RWPE2 (cell line): ENCODE data around the gene CENPP.

ENCODE experiments used
- ATAC-seq: fragments of 200-7000 bp; cut with Tn5 transposase; 3 replicates; pipeline ENCODE4 v1.9.1; 2021; ENCODE audit warnings: low read depth
- DNase-seq: peaks from one replicate; pipeline ENCODE4 v3.0.0-alpha.2; 2020; ENCODE audit warnings: low spot score
- H3K27ac ChIP-seq: fragments of 450-650 bp; 2 replicates; pipeline ENCODE4 v1.5.1; 2017; ENCODE audit warnings: mild to moderate bottlenecking; ENCODE audit not compliant: poor library complexity, severe bottlenecking
- H3K27me3 ChIP-seq: fragments of 250-450 bp; sonication (Bioruptor Pico); 2 replicates; pipeline ENCODE4 v1.5.1; 2021; ENCODE audit warnings: mild to moderate bottlenecking, moderate library complexity; ENCODE audit not compliant: insufficient read depth, poor library complexity, severe bottlenecking
- H3K36me3 ChIP-seq: fragments of 250-450 bp; sonication (Bioruptor Pico); 2 replicates; pipeline ENCODE4 v1.5.1; 2020; ENCODE audit warnings: low read depth, mild to moderate bottlenecking, moderate library complexity
- H3K4me1 ChIP-seq: fragments of 250-450 bp; sonication (Bioruptor Pico); 2 replicates; pipeline ENCODE4 v1.5.1; 2021; ENCODE audit warnings: mild to moderate bottlenecking, moderate library complexity; ENCODE audit not compliant: insufficient read depth, poor library complexity, severe bottlenecking
- H3K4me3 ChIP-seq: fragments of 250-450 bp; sonication (Bioruptor Pico); 2 replicates; pipeline ENCODE4 v1.5.1; 2021; ENCODE audit warnings: mild to moderate bottlenecking, moderate library complexity; ENCODE audit not compliant: severe bottlenecking
- H3K9me3 ChIP-seq: fragments of 250-450 bp; sonication (Bioruptor Pico); 2 replicates; pipeline ENCODE4 v1.5.1; 2021; ENCODE audit warnings: mild to moderate bottlenecking, moderate library complexity; ENCODE audit not compliant: severe bottlenecking
- CTCF ChIP-seq: fragments of 450-650 bp; IDR thresholded peaks from one replicate; pipeline ENCODE4 v1.5.1; 2017; ENCODE audit warnings: mild to moderate bottlenecking, moderate library complexity; ENCODE audit not compliant: poor library complexity, severe bottlenecking

CENPP gene

DNA sequence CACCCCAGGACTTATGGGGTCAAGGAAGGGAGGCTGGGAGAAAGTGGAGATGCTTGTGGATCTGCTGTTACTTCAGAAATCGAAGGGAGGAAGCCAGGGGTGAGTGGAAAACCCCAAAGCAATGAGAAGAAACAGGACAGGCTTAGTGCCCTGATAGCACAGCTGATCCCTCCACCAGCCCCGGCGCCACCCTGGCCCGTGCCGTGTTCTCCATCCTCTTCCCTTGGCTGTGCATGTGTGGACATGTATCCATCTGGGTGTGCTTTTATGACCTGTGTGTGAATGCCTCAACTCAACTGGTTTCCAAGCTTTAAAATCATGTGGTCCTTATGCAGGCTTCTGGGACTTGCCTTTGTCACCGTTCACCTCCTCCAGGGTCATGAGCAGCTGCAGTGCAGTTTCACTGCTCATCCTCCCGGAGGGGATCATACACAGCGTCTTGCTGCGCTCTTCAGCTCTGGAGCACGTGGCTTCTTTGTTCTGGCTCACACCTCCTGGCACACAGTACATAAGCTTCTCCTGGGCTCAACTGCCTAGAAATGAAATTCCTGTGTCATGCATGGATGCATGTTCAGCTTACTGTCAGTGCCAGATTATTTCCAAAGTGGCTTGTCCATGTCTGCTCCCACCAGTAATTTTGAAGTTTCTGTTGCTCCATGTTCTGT lies 286.0 kb downstream of the CENPP start:
- no peak for DNase-seq
- no peak for ATAC-seq
- no peak for TF ChIP-seq CTCF

GRCh38 chr9:92612292-92612691 lies 286.5 kb downstream of the CENPP start:
- Histone ChIP-seq H3K9me3 (no peaks in the 10 kb centered on the region), H3K27me3 (no peaks in the 10 kb centered on the region), H3K4me1 (no peaks in the 10 kb centered on the region), H3K36me3 (peaks cover 18% of the 10 kb centered on the region), H3K4me3 (no peak overlapping the region), H3K27ac (no peak overlapping the region)
- no peak for TF ChIP-seq CTCF
- ATAC-seq, result no peak
- DNase-seq, result no peak

More for the DNA sequence above, 286.0 kb downstream of the CENPP start:
- peaks cover 16% of the 10 kb centered on the region for H3K36me3 ChIP-seq
- no peak overlapping the region for H3K4me3 ChIP-seq
- H3K27me3 ChIP-seq, result no peaks in the 10 kb centered on the region
- no peaks in the 10 kb centered on the region for H3K4me1 ChIP-seq
- H3K27ac ChIP-seq, result no peak overlapping the region
- no peaks in the 10 kb centered on the region for H3K9me3 ChIP-seq

GRCh38 chr9:92612816-92613215 lies 287.1 kb downstream of the CENPP start:
- no peaks in the 10 kb centered on the region for H3K9me3 ChIP-seq
- H3K4me1 ChIP-seq, result no peaks in the 10 kb centered on the region
- H3K36me3 ChIP-seq, result peaks cover 18% of the 10 kb centered on the region
- no peak overlapping the region for H3K4me3 ChIP-seq
- ATAC-seq (no peak), DNase-seq (no peak)
- TF ChIP-seq CTCF, result no peak
- H3K27me3 ChIP-seq, result no peaks in the 10 kb centered on the region
- H3K27ac ChIP-seq, result no peak overlapping the region

- H3K36me3 ChIP-seq, result peaks cover 20% of the 10 kb centered on the region
- ATAC-seq, result no peak
- H3K27ac ChIP-seq, result no peak overlapping the region
- H3K9me3 ChIP-seq, result no peaks in the 10 kb centered on the region
- no peak overlapping the region for H3K4me3 ChIP-seq
- H3K4me1 ChIP-seq, result no peaks in the 10 kb centered on the region
- TF ChIP-seq CTCF, result no peak
- DNase-seq, result no peak
- no peaks in the 10 kb centered on the region for H3K27me3 ChIP-seq
Measured at GRCh38 chr9:92613268-92614122, 287.7 kb downstream of the CENPP start.

- Histone ChIP-seq H3K36me3 (peaks cover 24% of the 10 kb centered on the region), H3K27ac (no peak overlapping the region), H3K27me3 (no peaks in the 10 kb centered on the region), H3K4me1 (no peaks in the 10 kb centered on the region), H3K9me3 (no peaks in the 10 kb centered on the region), H3K4me3 (no peak overlapping the region)
- no peak for DNase-seq
- ATAC-seq, result no peak
- no peak for TF ChIP-seq CTCF
Measured at GRCh38 chr9:92614123-92614510, 288.4 kb downstream of the CENPP start.
